KMS-11 (cell line): ENCODE results near the gene MAN2A1.

Experiments
- H2AFZ ChIP-seq: fragments of 200-600 bp; sonication (generic); 2 replicates; pipeline ENCODE4 v1.6.1; 2016; ENCODE audit warnings: antibody characterized with exemption, mixed run types, low read depth
- H3K27ac ChIP-seq: fragments of 200-600 bp; sonication (generic); 2 replicates; pipeline ENCODE4 v1.6.1; 2016; ENCODE audit warnings: mild to moderate bottlenecking, mixed run types
- H3K27me3 ChIP-seq: fragments of 200-600 bp; sonication (generic); 2 replicates; pipeline ENCODE4 v1.6.1; 2017; ENCODE audit warnings: mild to moderate bottlenecking, low read depth, mixed run types, moderate library complexity; ENCODE audit not compliant: insufficient read depth
- H3K36me3 ChIP-seq: fragments of 200-600 bp; sonication (generic); 2 replicates; pipeline ENCODE4 v1.6.1; 2017; ENCODE audit warnings: mild to moderate bottlenecking, mixed run types; ENCODE audit not compliant: insufficient read depth
- H3K4me1 ChIP-seq: fragments of 200-600 bp; sonication (generic); 2 replicates; pipeline ENCODE4 v1.6.1; 2016; ENCODE audit warnings: mild to moderate bottlenecking, low read depth, mixed run types; ENCODE audit not compliant: poor library complexity, severe bottlenecking
- H3K4me2 ChIP-seq: fragments of 200-600 bp; sonication (generic); 2 replicates; pipeline ENCODE4 v1.7.0; 2016; ENCODE audit warnings: mild to moderate bottlenecking, mixed run types
- H3K4me3 ChIP-seq: fragments of 200-600 bp; sonication (generic); IDR thresholded peaks from 2 replicates; pipeline ENCODE4 v1.6.1; 2017; ENCODE audit warnings: low read depth, low read length, mixed read lengths; ENCODE audit not compliant: insufficient read depth
- H3K79me2 ChIP-seq: fragments of 200-600 bp; sonication (generic); 2 replicates; pipeline ENCODE4 v1.6.1; 2016; ENCODE audit warnings: low read depth, mixed run types; ENCODE audit not compliant: insufficient read depth
- H3K9ac ChIP-seq: fragments of 200-600 bp; sonication (generic); 2 replicates; pipeline ENCODE4 v1.6.1; 2016; ENCODE audit warnings: mild to moderate bottlenecking, mixed run types
- H4K20me1 ChIP-seq: fragments of 200-600 bp; sonication (generic); 2 replicates; pipeline ENCODE4 v1.6.1; 2016; ENCODE audit warnings: mild to moderate bottlenecking, mixed run types; ENCODE audit not compliant: insufficient read depth
- CTCF ChIP-seq: fragments of 200-600 bp; sonication (generic); conservative IDR thresholded peaks from 2 replicates; pipeline ENCODE4 v1.6.1; 2017; ENCODE audit warnings: low read depth, mild to moderate bottlenecking, antibody characterized with exemption, low read length, moderate library complexity, mixed read lengths

MAN2A1 gene

GRCh38 chr5:109708813-109709212 is 19.1 kb downstream of the MAN2A1 start:
- Histone ChIP-seq H4K20me1 (peaks cover 69% of the 10 kb centered on the region), H3K4me1 (peaks cover 93% of the 10 kb centered on the region), H3K79me2 (peaks cover 100% of the 10 kb centered on the region), H3K27me3 (no peaks in the 10 kb centered on the region), H3K36me3 (no peaks in the 10 kb centered on the region), H3K9ac (no peak overlapping the region), H2AFZ (no peak overlapping the region), H3K4me2 (no peak overlapping the region; the same call in 1 of the 2 replicates), H3K4me3 (no peak overlapping the region), H3K27ac (no peak overlapping the region)
- no peak for TF ChIP-seq CTCF

- Histone ChIP-seq H3K4me3 (no peak overlapping the region), H3K4me2 (no peak overlapping the region; the same call in 1 of the 2 replicates), H3K4me1 (peaks cover 93% of the 10 kb centered on the region), H2AFZ (no peak overlapping the region), H3K36me3 (no peaks in the 10 kb centered on the region), H3K27ac (no peak overlapping the region), H3K79me2 (peaks cover 100% of the 10 kb centered on the region), H3K27me3 (no peaks in the 10 kb centered on the region), H3K9ac (no peak overlapping the region), H4K20me1 (peaks cover 65% of the 10 kb centered on the region)
- no peak for TF ChIP-seq CTCF
These were observed 19.5 kb downstream of the MAN2A1 start for GRCh38 chr5:109709225-109709624.

- Histone ChIP-seq H3K4me2 (no peak overlapping the region; the same call in 1 of the 2 replicates), H3K79me2 (peaks cover 100% of the 10 kb centered on the region), H3K4me1 (peaks cover 85% of the 10 kb centered on the region), H3K4me3 (no peak overlapping the region), H3K27ac (no peak overlapping the region), H3K36me3 (no peaks in the 10 kb centered on the region; the same call in 1 of the 2 replicates), H3K27me3 (no peaks in the 10 kb centered on the region), H3K9ac (no peak overlapping the region), H4K20me1 (peaks cover 47% of the 10 kb centered on the region), H2AFZ (no peak overlapping the region)
- no peak for TF ChIP-seq CTCF
These were observed 21.9 kb downstream of the MAN2A1 start for GRCh38 chr5:109711673-109712072.

- Histone ChIP-seq H3K4me3 (no peak overlapping the region), H3K9ac (no peak overlapping the region), H4K20me1 (peaks cover 35% of the 10 kb centered on the region), H3K79me2 (peaks cover 94% of the 10 kb centered on the region), H3K4me1 (peaks cover 68% of the 10 kb centered on the region), H3K36me3 (no peaks in the 10 kb centered on the region; the same call in 1 of the 2 replicates), H3K27ac (peak overlapping the region; percentile 8; the same call in 1 of the 2 replicates), H2AFZ (no peak overlapping the region), H3K27me3 (no peaks in the 10 kb centered on the region), H3K4me2 (peak overlapping the region; percentile 40)
- TF ChIP-seq CTCF: no peak
These were observed 23.7 kb downstream of the MAN2A1 start for GRCh38 chr5:109713453-109713852.
